Smooth muscle cell (in vitro differentiated cells): ENCODE data around the gene CXCL13. TPM values are rescaled to one million over a fixed set of nuclear protein-coding genes. Genes with fewer than 3 reads are reported as not detected.

Experiments used
- DNase-seq: peaks from one replicate; lab custom pipeline; 2025; ENCODE audit not compliant: unreplicated experiment; lab: John Stamatoyannopoulos, UW
- H2AFZ ChIP-seq: fragments of 200-600 bp; sonication (generic); 2 replicates; pipeline ENCODE4 v1.6.0; 2016; ENCODE audit warnings: antibody characterized with exemption, low read depth, mild to moderate bottlenecking
- H3F3A ChIP-seq: fragments of 200-600 bp; sonication (generic); 2 replicates; pipeline ENCODE4 v1.6.0; 2017; ENCODE audit warnings: antibody characterized with exemption, low read depth
- H3K27ac ChIP-seq: fragments of 200-600 bp; sonication (generic); 2 replicates; pipeline ENCODE4 v1.5.1; 2016; ENCODE audit warnings: low read depth, mild to moderate bottlenecking
- H3K27me3 ChIP-seq: fragments of 200-600 bp; sonication (generic); 2 replicates; pipeline ENCODE4 v1.6.1; 2016; ENCODE audit warnings: low read depth, mild to moderate bottlenecking
- H3K36me3 ChIP-seq: fragments of 200-600 bp; sonication (generic); 2 replicates; pipeline ENCODE4 v1.5.1; 2016; ENCODE audit warnings: low read depth
- H3K4me1 ChIP-seq: fragments of 200-600 bp; sonication (generic); 2 replicates; pipeline ENCODE4 v1.5.1; 2016; ENCODE audit warnings: low read depth
- H3K4me2 ChIP-seq: fragments of 200-600 bp; sonication (generic); 2 replicates; pipeline ENCODE4 v1.6.0; 2016; ENCODE audit warnings: mild to moderate bottlenecking
- H3K4me3 ChIP-seq: fragments of 200-600 bp; sonication (generic); 2 replicates; pipeline ENCODE4 v1.5.1; 2016; ENCODE audit warnings: mild to moderate bottlenecking
- H3K79me2 ChIP-seq: fragments of 200-600 bp; sonication (generic); 2 replicates; pipeline ENCODE4 v1.6.0; 2016; ENCODE audit warnings: low read depth, mild to moderate bottlenecking
- H3K9ac ChIP-seq: fragments of 200-600 bp; sonication (generic); 2 replicates; pipeline ENCODE4 v1.6.0; 2016; ENCODE audit warnings: low read depth
- H3K9me3 ChIP-seq: fragments of 200-600 bp; sonication (generic); replicated peaks from 2 replicates; pipeline ENCODE4 v1.5.1; 2016; ENCODE audit warnings: low read depth
- H4K20me1 ChIP-seq: fragments of 200-600 bp; sonication (generic); 2 replicates; pipeline ENCODE4 v1.6.0; 2016; ENCODE audit warnings: low read depth
- WGBS: methylation state at CpG from one replicate; pipeline ENCODE4 v1.1.7; 2016; ENCODE audit warnings: low lambda C conversion rate; 5-methylcytosine and 5-hydroxymethylcytosine counted together
- polyA plus RNA-seq: library from polyadenylated mRNA; unstranded; fragments of >200 nt; fragmentation: Nextera tagmentation; extraction: Ambion mirVana; gene quantifications from 2 replicates; pipeline ENCODE4 v1.2.1, GENCODE V29; 2016
- total RNA-seq: library from RNA; depleted of rRNA; stranded (reverse); fragments of >200 nt; gene quantifications from 2 replicates; pipeline ENCODE4 v1.2.3, GENCODE V29; 2014
- TF ChIP-seq, protein P1 (sequence below): fragments of 200-600 bp; sonication (generic); IDR thresholded peaks from 2 replicates; pipeline ENCODE4 v1.5.1; 2017; ENCODE audit warnings: borderline replicate concordance, mild to moderate bottlenecking, antibody characterized with exemption; ENCODE audit not compliant: insufficient read depth, poor library complexity, severe bottlenecking

Gene CXCL13
- total and polyA plus RNA-seq, 2 experiments from 2014 or later, result not detected

DNA sequence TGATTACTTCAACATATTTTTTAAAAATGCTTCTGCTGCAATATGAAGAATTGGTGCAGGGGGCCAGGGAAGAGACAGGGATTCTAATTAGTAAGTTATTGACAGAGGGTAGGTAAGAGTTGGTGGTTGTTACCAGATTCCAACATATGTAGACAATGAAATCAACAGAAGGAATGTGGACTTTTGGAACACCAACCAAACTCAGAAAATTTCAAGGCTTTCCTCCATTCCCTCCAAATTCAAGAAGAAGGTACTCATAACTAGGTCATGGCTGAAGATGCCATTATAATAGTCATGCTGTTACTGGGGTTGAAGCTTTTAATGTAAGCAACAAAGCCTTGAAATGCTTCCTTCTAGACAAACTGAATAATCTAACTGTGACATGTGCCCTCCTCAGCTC is 22.9 kb upstream of the CXCL13 start:
- Histone ChIP-seq H3K27me3 (no peaks in the 10 kb centered on the region), H3K27ac (no peak overlapping the region), H3K9ac (no peak overlapping the region), H3K4me3 (no peak overlapping the region), H3K36me3 (no peaks in the 10 kb centered on the region), H3K9me3 (no peaks in the 10 kb centered on the region), H4K20me1 (no peaks in the 10 kb centered on the region), H3K4me1 (peaks cover 3% of the 10 kb centered on the region), H3K4me2 (no peak overlapping the region), H3F3A (no peaks in the 10 kb centered on the region), H3K79me2 (no peaks in the 10 kb centered on the region), H2AFZ (no peak overlapping the region)
- no peak for DNase-seq
- TF ChIP-seq, protein P1, sequence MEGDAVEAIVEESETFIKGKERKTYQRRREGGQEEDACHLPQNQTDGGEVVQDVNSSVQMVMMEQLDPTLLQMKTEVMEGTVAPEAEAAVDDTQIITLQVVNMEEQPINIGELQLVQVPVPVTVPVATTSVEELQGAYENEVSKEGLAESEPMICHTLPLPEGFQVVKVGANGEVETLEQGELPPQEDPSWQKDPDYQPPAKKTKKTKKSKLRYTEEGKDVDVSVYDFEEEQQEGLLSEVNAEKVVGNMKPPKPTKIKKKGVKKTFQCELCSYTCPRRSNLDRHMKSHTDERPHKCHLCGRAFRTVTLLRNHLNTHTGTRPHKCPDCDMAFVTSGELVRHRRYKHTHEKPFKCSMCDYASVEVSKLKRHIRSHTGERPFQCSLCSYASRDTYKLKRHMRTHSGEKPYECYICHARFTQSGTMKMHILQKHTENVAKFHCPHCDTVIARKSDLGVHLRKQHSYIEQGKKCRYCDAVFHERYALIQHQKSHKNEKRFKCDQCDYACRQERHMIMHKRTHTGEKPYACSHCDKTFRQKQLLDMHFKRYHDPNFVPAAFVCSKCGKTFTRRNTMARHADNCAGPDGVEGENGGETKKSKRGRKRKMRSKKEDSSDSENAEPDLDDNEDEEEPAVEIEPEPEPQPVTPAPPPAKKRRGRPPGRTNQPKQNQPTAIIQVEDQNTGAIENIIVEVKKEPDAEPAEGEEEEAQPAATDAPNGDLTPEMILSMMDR, result no peak

DNA sequence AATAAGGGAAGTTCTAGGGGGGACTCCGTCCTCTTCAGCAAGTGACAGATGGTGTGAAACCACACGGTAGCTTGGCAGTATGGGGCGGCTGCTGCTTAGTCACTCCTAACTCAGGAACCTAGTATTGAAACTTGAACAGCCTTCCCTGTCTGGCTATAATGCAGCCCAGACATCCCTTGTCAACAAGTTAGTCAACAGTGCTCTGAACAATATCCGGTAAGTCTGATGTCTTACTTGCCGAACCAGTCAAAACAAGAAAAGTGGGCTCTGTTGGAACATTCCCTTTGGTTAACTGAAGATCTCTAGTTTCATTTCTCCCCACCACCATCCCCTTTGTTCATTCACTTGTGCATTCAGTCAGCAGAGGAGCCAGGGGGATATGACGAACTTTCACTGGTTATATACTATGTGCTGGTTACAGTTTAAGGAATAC is 18.7 kb upstream of the CXCL13 start:
- H3K9ac ChIP-seq, result no peak overlapping the region
- DNase-seq, result no peak
- peak overlapping the region; percentile 73 for H3K27ac ChIP-seq

DNA sequence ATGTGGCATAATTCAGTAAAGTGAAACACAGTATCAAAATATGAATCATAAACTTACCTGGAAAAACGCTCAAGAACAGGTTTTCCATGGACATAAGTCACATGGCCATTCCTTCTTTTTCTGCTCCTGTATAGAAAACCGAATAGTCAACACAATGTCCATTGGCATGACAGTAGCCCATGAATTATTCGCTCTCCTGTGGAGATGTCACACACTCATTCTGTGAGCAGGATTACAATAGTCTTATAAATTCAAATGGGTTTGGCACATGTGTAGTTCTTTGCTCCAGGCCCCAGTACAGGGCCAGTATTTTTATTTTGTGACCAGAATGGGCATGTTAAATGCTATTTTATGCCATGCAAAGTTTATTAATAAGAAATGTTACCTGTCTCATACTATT is 15.1 kb upstream of the CXCL13 start:
- no peaks in the 10 kb centered on the region for H4K20me1 ChIP-seq
- H3K4me2 ChIP-seq, result no peak overlapping the region
- peaks cover 3% of the 10 kb centered on the region for H3K4me1 ChIP-seq
- H3K4me3 ChIP-seq, result no peak overlapping the region
- WGBS, result 85% methylated on average over 3 of the region's 3 CpGs
- no peak overlapping the region for H3K9ac ChIP-seq
- H3K9me3 ChIP-seq, result no peaks in the 10 kb centered on the region
- no peaks in the 10 kb centered on the region for H3K27me3 ChIP-seq
- no peak overlapping the region for H2AFZ ChIP-seq
- DNase-seq, result no peak
- H3F3A ChIP-seq, result no peaks in the 10 kb centered on the region
- TF ChIP-seq, protein P1, result no peak
- H3K27ac ChIP-seq, result no peak overlapping the region
- no peaks in the 10 kb centered on the region for H3K36me3 ChIP-seq
- H3K79me2 ChIP-seq, result no peaks in the 10 kb centered on the region

More for the DNA sequence above, 18.7 kb upstream of the CXCL13 start:
- Histone ChIP-seq H3K9me3 (no peaks in the 10 kb centered on the region), H3K4me2 (peak overlapping the region; percentile 67), H3K27me3 (no peaks in the 10 kb centered on the region), H3K36me3 (no peaks in the 10 kb centered on the region), H3K79me2 (no peaks in the 10 kb centered on the region), H3K4me1 (peaks cover 3% of the 10 kb centered on the region), H2AFZ (peak overlapping the region; percentile 39), H3K4me3 (no peak overlapping the region), H3F3A (no peaks in the 10 kb centered on the region), H4K20me1 (no peaks in the 10 kb centered on the region)
- WGBS, result 37% methylated on average over 6 of the region's 6 CpGs
- TF ChIP-seq, protein P1, result no peak

DNA sequence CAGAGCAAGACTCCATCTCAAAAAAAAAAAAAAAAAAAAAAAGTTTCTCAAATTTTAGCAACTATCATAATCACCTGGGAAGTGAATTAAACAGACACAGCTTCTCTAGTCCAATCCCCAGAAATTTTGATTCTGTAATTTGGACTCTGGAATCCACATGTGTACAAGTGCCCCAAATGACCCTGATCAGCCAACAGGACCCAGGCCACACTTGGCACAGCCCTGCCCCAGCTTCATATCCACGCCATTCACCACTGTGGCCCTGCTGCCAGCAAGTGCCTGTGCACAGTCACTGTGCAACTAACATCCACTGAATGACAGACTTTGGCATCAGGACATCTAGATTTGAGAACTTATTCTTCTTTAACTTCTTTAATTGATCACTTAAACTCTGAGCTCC is 14.1 kb upstream of the CXCL13 start:
- no peaks in the 10 kb centered on the region for H3K79me2 ChIP-seq
- no peak overlapping the region for H2AFZ ChIP-seq
- no peak overlapping the region for H3K9ac ChIP-seq
- H3K27ac ChIP-seq, result no peak overlapping the region
- no peaks in the 10 kb centered on the region for H3F3A ChIP-seq
- peaks cover 3% of the 10 kb centered on the region for H3K4me1 ChIP-seq
- no peak overlapping the region for H3K4me2 ChIP-seq
- DNase-seq, result no peak
- no peak overlapping the region for H3K4me3 ChIP-seq
- WGBS, result 92% methylated on average over 1 of the region's 1 CpG
- no peaks in the 10 kb centered on the region for H3K9me3 ChIP-seq
- H3K36me3 ChIP-seq, result no peaks in the 10 kb centered on the region
- TF ChIP-seq, protein P1, result no peak
- no peaks in the 10 kb centered on the region for H4K20me1 ChIP-seq
- H3K27me3 ChIP-seq, result no peaks in the 10 kb centered on the region
